Activated gamma-delta T cell treated with Interleukin-2 at 50 U/mL for 16 hours (primary cell): ENCODE data around the gene RMP24.
"Not testable (repeated sequence)": the region's sequence is repeated elsewhere in the genome, so short reads cannot be mapped to it uniquely, and the experiment has no call there.

Source experiments
- DNase-seq: peaks from one replicate; pipeline ENCODE4 v3.0.0-alpha.2; 2020

The RMP24 gene

DNA sequence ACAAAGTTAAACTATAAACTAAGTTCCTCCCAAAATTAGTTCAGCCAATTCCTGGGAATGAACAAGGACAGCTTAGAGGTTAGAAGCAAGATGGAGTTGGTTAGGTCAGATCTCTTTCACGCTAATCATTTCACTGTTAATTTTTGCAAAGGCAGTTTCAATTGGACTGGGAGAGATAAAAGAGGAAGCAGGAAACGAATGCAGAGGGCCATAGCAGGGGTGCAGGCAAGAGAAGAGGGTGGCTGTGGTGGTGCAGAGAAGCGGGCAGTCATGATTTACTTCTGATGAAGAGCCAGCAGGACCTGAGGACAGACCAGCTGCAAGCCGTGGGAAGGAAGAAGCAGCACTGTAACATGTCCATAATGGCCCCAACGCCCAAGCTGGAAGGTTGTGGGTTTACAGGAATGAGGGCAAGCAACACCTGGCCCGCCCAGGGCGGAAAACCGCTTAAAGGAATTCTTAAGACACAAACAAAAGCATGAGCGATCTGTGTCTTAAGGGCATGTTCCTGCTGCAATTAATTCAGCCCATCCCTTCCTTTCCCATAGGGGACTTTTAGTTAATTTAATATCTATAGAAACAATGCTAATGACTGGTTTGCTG, 4.1 kb upstream of the RMP24 start:
- no peak for DNase-seq

DNA sequence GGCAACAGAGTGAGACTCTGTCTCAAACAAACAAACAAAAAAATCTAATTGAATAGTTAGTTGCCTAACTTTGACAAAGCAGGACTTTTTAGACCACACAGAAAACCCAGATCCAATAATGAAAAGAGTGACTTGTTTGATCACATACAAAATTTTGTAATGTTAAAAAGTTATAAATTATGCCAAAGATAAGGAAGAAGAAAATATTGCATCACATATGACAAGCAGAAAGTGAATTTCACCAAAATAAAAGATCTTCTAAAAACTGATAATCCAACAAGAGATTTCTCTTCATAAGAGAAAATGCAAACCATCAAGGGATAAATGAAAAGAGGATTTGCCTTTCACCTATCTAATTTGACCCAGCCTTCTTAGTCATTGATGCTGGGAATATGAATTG, 2.8 kb upstream of the RMP24 start:
- no peak for DNase-seq

DNA sequence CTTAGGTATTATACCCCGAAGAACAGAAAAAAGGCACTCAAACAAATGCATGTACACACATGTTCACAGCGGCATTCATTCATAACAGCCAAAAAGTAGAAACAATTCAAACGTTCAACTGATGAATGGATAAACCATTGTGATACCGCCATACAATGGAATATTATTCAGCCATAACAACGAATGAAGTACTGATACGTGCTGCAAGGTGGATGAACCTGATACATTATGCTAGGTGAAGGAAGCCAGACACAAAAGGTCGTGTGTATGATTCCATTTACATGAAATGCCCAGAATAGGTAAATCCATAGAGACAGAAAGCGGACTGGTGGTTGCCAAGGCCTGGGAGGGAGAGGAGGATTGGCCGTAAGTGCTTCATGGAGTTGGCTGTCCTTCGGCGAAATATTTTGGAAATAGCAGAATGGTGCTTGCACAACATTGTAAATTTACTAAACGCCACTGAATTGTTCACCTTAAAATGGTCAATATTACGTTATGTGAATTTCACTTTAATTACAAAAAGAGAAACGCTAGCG, 750 bp upstream of the RMP24 start:
- no peak for DNase-seq

DNA sequence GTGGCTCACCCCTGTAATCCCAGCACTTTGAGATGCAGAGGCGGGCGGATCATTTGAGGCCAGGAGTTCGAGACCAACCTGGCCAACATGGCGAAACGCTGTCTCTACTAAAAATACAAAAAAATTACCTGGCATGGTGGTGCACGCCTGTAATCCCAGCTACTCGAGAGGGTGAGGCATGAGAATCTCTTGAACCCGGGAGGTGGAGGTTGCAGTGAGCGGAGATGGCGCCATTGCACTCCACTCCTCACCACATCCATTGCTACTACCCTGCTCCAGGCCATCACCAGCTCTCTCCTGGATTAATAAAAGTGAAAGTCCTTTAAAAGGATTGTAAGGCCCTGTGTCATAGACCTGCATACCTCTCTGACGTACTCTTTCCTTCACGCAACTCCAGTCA, 1.2 kb downstream of the RMP24 start:
- DNase-seq: no peak

DNA sequence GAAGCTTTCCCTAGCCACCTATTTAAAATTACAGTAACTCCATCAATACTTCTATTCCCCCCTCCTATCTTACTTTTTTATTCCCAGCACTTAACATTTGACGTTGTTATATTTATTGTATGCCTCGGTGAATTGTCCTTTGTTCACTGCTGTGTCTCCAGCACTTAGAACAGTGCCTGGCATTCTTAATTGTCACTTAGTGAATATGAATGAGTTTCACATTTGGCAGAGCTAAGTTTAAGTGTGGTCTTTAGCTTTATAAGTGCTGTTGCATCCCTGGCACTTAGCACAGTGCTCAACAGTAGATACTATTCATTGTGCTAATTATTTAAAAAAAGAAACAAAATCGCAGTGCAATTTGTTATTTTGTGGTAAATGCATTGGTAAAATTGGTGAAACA, 1.7 kb downstream of the RMP24 start:
- DNase-seq: no peak

DNA sequence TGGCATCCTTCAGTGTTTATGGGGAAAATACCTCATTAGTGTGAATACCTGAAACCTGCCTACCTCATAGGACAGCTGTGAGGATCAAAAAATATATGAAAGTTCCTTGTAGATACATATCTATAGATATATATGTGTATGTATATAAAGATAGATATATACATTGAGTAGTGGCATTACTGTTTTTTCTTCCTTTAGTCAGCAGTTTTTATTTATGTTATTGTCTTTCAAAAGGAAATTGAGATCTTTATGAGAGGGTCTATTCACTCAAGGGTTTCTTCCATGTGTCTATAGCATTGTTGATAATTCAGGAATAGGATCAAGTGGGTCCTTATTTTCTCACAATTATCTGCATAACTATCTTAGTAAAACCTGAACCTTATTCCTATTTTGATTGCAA, 6.6 kb downstream of the RMP24 start:
- DNase-seq: no peak

DNA sequence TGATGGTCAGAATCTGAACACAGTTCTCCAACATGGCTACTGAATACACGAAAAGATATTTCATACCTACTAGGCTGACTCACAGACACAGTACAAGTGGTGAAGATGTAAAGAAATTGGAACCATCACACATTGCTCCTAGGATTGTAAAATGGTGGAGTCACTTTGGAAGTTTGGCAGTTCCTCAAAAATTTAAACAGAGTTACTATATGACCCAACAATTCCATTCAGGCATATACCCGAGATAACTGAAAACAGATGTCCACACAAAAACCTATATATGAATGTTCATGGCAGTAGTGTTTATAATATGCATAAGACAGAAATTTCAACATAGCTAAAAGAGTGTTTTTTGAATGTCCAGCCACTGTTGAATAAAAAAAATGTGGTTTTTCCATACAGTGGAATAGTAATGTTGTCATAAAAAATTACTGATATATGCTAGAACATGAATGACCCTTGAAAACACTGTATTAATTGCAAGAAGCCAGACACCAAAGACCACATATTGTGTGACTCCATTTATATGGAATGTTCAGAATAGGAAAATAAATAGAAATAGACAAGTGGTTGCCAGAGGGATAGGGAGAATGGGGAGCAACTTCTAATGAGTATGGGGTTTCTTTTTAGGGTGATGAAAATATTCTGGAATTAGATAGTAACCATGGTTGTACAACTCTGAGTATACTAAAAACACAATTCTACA, 10.1 kb downstream of the RMP24 start:
- DNase-seq: no peak

DNA sequence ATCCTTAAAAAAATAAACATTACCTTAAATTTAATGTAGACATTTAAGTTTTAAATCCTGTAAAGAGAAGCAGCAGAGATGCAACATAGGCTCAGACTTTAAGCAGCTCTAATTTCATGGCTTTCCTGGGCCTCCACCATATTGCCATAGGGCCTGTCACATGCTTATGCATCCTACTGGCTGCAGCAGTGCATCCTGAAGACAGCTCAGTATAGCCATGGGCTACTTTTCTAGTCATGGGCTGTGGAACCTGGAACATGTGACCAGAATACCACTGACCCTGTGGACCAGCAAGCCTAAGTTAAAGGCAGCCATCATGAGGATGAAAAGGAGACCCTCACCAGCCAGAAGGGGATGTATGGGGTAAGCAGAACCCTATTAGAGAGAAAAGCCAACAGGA, 10.7 kb downstream of the RMP24 start:
- DNase-seq: no peak

DNA sequence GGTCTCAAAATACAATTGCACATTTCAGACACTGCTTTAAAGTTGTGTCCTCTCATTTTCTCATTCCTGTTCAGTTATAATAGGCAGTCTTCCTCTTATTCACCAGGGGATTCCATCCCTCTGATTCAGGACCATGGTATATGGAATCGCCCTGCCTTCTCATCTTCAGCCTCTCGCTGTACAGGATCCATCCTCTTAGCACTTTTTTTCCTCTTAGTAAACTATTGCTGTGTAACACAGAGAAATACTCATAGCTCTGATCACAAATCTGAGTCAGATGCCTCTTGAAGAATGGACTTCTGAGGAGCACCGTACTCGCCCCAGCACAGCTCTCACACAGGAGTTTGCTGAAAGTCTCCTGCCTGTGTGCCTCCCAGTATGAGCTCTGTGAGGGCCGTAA, 11.3 kb downstream of the RMP24 start:
- DNase-seq: no peak

DNA sequence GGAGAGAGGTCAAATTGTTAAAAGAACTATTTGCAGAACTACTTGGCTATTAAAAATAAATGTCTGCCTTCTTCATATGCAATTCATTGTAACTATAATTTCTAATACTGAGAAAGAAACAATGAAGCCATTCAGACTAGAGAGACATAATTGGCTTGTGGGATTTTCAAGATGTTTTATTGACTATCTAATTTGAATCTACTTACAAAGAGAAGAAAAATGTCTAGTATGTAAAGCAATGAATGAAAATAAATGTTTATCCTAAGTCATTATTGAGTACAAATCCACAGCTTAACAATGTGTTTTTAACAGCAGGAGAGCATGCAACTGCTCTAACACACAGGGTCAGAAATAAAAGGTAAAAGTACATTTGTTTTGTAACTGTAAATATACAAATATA, 19.2 kb downstream of the RMP24 start:
- DNase-seq: no peak

DNA sequence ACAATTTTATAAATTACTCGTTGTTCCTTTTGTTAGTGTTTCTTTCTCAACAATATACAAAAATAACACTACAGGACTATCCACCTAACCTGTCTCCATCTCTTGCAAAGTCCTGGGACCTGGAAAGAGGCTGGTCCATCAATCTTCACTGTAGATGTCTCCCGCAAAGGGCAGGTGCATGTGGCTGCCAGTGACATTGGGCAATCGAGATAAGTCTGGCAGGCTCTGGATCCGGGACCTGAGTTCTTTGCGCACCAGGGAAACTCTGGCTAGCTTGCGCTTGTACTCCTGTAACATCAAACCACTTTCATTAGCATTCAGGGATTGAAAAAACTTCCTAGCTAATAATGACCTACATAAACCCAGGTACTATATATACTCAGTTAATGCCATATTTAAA, 20.5 kb downstream of the RMP24 start:
- no peak for DNase-seq

DNA sequence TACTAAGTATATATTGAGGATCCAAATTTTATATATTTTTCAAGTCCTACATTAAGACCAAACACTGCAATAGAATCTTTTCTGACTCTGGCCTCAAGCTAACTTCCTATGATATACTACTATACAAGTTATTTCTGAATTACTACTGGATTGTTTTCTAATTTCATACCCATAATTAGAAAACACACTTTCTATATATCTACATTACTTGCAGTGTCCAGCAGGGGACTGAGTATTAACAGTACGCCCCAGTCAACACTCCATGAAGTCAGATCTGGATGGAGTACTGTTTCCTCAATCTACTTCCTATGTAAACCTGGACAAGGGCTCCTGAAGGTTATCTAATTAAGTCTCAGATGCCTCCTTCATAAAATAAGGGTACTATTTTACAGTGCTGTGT, 26.5 kb downstream of the RMP24 start:
- no peak for DNase-seq

DNA sequence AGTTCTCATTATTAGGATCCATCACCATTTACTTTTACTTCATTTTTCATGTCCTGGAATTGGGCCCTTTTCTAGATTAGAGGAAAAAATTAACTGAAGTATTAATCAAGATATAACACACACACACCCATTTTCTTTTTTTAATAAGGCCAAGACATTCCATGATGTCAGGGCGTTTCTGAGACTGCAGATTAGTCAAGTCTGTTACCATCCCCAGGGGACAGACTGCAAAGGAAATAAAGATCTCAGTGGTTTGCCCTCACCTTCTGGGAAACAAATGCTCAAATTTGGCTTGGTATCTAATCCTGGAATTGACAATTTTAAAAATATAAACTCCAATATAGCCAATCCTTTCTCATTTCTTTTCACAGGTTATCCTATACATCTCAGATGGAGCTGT, 27.4 kb downstream of the RMP24 start:
- no peak for DNase-seq

DNA sequence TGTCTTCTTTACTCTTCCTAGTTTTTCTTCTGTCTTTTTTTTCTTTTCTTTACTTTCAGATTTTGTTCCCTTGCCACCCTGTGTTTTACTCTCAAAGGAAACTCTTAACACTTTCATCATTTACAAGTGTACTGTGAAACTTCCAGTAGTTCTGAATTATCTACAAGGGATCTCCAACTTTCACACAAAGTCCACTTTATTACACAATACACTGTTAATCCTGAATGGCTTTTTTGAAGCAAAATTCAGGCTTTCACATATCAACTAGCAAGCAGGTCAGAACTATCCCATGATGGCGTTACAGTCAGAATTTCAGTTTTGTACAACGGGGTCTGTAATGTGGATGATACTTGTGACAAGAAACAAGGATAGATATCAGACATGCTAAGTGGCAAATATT, 34.5 kb downstream of the RMP24 start:
- DNase-seq: no peak

DNA sequence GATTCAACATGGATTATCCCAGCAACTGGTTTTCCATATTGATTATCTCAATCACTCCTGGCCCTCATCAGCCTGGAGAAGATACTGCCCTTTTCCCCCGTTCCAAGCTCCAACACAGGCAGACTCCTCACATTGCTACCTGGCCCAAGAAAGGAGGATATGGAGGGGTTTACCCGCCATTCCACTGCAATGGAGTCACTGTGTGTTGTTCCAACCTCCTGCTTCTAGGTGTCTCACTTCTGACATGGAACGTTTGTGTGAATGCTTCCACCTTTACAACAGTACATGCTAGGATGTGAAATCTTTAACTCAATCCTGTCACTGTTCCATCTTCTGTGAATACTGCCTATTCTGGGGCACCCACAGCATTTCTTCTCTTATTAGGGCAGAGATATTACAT, 36.7 kb downstream of the RMP24 start:
- DNase-seq: no peak

DNA sequence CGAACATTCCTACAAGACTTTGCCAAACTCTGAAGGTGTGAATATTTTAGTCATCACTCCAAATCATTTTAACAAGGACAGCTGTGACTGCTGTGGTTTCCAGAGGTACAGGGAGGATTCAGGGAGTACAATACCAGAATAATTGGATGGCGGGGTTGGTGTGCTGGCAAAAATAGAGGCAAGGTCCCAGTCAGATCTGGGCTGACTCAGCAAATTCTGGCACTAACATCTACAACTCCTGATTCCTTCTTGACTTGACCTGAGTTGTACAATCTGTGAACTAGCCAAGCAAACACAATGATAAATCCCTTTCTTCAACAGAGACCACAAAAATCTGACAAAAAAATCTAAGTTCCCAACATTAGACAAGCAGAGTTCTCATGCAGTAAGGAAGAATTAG, 40.4 kb downstream of the RMP24 start:
- DNase-seq: no peak

DNA sequence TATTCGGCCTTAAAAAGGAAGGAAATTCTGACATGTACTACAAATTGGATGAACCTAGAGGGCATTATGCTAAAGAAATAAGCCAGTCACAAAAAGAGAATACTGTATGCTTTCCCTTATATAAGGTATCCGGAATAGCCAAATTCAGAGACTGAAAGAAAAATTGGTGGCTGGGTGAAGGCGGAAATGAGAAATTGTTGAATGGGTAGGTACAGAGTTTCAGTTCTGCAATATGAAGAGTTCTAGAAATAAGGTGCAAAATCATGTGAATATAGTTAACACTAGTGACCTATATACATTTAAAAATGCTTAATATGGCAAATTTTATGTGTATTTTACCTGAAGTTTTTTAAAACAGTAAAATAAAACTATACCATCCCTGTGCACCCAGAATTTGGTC, 43.1 kb downstream of the RMP24 start:
- DNase-seq: no peak

DNA sequence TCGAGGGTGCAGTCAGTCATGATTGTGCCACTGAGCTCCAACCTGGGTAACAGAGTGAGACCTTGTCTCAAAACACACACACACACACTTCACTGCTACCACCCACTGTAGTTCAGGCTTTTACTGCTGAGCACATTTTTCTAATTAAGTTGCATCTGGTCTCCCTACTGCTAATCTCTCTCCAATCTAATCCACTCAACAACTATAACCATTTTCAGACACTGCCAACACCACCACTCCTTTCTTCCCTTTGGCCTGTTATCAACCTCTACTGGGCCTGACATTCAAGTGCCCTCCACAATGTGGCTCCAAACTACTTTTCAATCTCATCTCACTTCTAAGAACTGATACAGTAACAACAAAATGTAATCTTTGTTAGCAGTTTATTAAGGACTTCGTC, 44.8 kb downstream of the RMP24 start:
- no peak for DNase-seq

DNA sequence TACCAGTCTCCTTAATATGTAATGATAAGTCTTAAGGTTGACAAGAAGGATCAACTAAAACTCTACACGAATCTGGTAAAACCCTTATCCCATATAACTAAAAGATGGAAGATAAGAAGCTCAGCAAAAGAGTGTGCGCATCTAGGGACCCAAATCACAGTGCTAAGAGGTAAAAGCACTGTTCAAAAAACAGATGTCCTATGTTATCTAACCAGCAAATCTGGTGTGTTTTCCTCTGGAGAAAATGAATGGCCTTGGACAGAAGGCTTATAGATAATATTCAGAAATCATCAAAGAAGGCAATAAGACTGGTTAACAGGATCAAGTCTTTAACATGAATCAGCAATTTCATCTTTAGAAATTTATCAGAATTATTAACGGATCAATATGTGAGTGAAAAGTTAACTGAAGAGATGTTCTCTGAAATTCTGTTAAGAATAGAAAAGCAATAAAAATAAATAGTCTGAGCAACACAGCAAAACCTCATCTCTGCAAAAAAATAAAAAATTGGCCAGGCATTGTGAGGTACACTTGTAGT, 47.8 kb downstream of the RMP24 start:
- DNase-seq: no peak

DNA sequence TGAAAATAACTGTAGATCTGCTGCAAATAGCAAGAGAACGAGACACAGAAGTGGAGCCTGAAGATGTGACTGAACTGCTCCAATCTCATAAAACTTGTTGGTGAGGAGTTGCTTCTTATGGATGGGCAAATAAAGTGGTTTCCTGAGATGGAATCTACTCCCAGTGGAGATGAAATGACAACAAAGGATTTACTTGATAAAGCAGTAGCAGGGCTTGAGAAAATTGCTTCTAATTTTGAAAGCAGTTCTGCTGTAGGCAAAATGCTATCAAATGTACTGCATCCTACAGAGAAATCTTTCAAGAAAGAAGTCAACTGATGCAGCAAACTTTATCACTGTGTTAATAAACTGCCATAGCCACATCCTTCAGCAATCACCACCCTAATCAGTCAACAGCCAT, 50.9 kb downstream of the RMP24 start:
- DNase-seq: no peak

DNA sequence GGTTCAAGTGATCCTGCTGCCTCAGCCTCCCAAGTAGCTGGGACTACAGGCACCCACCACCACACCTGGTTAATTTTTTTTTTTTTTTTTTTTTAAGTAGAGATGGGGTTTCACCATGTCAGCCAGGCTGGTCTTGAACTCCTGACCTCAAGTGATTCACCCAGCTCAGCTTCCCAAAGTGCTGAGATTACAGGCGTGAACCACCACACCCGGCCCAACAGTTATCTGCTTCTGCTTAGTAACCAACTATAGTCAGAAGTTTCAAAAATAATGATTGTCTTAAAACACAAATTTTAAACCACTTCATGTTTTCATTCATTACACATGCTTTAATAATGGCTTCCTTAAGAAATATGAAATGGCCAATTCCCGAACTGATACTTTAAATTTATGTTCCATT, 51.8 kb downstream of the RMP24 start:
- DNase-seq: not testable (repeated sequence)

DNA sequence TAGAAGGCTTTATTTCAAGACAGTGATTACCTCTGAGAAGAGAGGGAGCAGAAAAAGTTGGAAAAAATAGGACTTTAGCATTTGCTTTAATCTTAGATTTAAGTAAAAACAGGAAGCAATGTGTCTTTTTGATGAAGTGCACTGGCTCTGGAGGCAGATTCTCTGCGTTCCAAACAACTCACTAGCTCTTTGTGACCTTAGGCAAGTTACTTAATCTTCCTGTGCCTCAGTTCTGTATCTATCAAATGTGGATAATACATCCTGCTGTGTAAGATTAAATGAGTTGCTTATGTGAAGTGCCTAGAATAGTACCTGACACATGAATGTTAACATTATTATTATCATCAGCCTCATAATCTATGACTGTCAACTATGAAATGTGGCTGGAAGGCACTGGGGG, 52.5 kb downstream of the RMP24 start:
- no peak for DNase-seq

DNA sequence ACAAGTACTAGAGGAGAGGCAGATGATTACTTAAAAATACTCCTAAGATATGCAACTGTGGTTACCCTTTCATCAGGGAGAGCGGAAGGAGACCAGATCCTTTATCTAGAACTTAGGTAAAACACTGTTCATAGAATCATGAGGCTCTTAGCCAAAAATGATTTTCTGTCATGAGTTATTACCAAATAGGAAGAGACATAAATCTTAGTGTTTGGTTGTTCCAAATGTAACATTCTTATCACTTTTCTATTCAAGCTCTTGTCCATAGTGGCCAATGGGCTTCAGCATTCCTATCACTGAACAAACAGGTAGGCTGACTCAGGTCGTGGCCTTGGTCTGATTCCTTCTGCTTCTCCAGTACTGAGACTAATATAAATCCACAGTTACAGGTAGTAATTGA, 56.4 kb downstream of the RMP24 start:
- no peak for DNase-seq
